RWPE1 (cell line): Measurements from ENCODE around the gene MAB21L4.

ENCODE experiments used
- CTCF ChIA-PET: fragments of 350-600 bp; sonication (Branson Sonifier 250); formaldehyde crosslinking; extraction: SDS; loops from one replicate; lab custom pipeline; 2021; lab: Yijun Ruan, JAX
- POLR2A ChIA-PET: fragments of 400-600 bp; formaldehyde crosslinking; extraction: SDS; loops from one replicate; lab custom pipeline; 2020; ENCODE audit warnings: antibody characterized with exemption; ENCODE audit not compliant: low non-redundant PET; lab: Yijun Ruan, JAX
- DNase-seq: peaks from one replicate; pipeline ENCODE4 v3.0.0; 2012; ENCODE audit warnings: low spot score
- H3K27ac ChIP-seq: fragments of 450-650 bp; 2 replicates; pipeline ENCODE4 v1.5.1; 2017
- TF ChIP-seq, protein P1 (sequence below): fragments of 450-650 bp; conservative IDR thresholded peaks from 2 replicates; pipeline ENCODE4 v1.5.1; 2017; ENCODE audit warnings: low read depth, mild to moderate bottlenecking

MAB21L4 gene

DNA sequence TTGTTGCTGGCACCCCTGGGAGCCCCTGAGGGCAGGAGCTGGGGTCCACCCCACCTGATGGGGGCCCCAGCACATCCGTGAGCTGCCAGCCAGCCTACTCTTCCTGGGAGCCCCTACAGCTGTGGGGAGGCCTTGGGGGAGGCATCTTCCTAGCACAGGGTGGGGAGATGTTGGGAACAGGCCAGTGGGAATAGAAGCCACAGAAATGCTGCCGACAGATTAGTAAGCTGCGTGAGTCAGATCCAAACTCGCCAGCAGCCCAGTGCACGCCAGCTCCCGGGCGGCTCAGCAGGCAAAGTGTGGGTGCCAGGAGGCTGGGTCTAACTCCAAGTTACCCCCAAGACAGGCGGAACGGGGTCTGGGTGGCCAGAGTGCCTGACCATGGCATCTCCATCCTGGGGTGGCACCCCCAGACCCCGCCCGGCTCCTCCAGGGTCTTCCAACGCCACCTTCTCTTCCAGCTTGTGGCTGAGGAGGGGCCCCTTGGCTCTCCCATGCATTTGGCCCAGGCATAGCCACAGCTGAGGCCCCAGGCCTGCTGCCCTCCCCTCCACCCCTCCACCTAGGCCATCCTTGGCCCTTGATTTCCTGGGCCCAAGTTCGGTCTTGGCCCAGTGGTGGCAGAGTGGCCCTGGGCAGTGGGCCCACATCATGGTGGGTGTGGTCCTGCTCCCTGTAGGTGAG lies 25.5 kb upstream of the MAB21L4 start:
- ChIA-PET POLR2A (no interaction called here), CTCF (interaction anchor here (0.6 kb wide), 1 partner anchor 14 kb away, joined by 3 read pairs; no protein-coding TSS in a partner anchor)
- H3K27ac ChIP-seq: peak overlapping the region; percentile 95
- DNase-seq: peak; percentile 78
- TF ChIP-seq, protein P1, sequence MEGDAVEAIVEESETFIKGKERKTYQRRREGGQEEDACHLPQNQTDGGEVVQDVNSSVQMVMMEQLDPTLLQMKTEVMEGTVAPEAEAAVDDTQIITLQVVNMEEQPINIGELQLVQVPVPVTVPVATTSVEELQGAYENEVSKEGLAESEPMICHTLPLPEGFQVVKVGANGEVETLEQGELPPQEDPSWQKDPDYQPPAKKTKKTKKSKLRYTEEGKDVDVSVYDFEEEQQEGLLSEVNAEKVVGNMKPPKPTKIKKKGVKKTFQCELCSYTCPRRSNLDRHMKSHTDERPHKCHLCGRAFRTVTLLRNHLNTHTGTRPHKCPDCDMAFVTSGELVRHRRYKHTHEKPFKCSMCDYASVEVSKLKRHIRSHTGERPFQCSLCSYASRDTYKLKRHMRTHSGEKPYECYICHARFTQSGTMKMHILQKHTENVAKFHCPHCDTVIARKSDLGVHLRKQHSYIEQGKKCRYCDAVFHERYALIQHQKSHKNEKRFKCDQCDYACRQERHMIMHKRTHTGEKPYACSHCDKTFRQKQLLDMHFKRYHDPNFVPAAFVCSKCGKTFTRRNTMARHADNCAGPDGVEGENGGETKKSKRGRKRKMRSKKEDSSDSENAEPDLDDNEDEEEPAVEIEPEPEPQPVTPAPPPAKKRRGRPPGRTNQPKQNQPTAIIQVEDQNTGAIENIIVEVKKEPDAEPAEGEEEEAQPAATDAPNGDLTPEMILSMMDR: no peak

DNA sequence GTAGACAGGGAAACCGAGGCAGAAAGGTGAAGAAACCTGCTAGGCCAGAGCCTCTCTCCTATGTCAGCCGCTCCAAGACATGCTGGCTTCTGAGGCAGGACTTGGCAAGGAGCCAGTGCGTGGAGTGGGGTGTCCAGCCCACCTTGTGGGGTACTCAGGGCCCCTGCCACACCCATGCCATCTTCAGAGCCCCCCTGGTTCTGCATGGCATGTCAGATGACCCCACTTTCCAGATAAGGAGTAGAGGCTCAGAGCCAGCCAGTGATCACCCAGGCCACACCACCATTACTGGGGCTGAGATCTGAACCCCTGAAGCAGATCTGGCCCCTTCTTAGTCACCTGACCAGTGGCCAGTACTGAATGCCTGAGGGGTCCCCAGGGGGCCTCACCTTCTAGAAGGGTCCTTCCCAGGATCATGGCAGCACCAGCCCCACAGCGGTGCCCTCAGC lies 24.9 kb upstream of the MAB21L4 start:
- POLR2A ChIA-PET: no interaction called here
- peak overlapping the region; percentile 95 for H3K27ac ChIP-seq
- DNase-seq: no peak
- CTCF ChIA-PET: no interaction called here
- TF ChIP-seq, protein P1: no peak

DNA sequence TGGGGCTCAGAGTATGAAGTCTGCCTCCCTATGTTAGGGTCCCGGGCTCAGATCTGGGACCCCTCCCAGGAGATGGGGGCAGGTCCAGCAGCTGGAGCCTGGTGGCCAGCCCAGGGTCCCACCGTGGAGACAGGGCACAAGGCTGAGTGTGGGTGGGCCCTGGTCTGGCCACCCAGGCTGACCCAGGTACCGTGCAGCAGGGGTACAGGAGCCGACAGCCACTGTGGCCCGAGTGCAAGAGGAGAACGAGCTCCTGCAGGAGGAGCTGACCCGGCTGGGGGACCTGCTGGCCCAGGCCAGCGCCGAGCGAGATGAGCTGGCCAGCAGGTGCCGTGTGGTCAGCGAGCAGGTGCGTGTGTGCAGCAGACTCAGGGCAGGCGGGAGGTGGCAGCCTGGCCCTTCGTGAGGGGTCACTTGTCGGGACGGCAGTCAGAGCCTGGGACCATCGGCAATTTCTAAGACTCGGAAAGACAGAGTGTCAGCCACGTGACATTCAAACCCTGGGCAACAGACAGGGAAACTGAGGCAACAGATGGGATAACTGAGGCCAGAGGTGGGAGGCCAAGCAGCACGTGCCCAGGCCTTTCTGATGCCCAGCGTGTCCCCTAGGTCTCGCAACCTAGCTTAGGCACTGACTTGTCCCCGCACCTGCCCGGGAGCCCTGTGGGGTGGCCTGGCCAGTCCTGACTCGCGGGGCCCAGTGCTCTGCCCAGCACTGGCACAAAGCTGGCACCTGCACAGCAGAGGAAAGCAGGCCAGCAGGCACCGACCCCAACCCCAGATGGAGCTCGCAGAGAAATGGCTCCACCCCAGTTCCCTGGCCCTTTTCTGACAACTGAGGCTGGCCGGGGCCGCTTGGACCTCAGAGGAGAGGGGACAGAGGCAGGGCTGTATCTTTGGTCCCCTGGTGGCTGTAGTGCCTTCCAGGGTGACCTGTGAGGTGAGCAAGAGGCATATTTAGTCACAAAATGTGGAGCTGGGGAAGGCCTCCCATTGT lies 24.1 kb upstream of the MAB21L4 start:
- TF ChIP-seq, protein P1: no peak
- peak overlapping the region; percentile 95 for H3K27ac ChIP-seq
- no peak for DNase-seq
- ChIA-PET POLR2A (no interaction called here), CTCF (interaction anchor here (0.6 kb wide), 1 partner anchor 150 kb away, joined by 4 read pairs; no protein-coding TSS in a partner anchor)

DNA sequence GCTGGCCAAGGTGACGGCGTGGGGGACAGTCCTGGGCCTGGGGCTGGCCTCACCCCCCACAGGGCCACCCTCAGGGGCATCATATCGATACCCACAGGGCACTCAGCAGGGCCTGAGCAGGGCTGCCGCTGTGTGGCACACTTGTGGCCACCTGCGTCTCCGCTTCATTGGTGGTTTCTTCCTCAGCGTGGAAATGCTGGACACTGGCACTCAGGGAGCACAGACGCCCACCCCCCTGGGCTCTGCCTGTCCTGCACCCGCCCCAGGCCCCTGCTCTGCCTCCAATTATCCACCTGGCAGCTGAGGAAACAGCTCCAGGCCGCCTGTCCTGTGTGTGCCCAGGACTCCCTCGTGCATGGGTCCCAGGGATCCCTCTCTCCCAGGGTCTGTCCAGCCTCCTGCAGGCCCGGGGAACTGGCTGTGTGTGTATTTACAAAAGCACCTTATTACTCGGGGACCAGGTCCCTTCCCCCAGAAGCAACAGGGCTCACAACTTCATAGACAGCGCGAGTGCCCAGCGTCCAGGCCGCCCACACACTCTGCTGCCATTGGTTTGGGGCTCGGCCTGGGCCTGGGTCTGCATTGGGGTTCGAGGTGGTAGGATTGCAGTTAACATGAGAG lies 23.3 kb upstream of the MAB21L4 start:
- TF ChIP-seq, protein P1: no peak
- peak overlapping the region; percentile 95 for H3K27ac ChIP-seq
- POLR2A ChIA-PET: no interaction called here
- CTCF ChIA-PET: interaction anchor here (0.5 to 0.6 kb wide), 2 partner anchors 71 to 151 kb away, joined by 3 to 4 read pairs; no protein-coding TSS in a partner anchor
- DNase-seq: no peak

DNA sequence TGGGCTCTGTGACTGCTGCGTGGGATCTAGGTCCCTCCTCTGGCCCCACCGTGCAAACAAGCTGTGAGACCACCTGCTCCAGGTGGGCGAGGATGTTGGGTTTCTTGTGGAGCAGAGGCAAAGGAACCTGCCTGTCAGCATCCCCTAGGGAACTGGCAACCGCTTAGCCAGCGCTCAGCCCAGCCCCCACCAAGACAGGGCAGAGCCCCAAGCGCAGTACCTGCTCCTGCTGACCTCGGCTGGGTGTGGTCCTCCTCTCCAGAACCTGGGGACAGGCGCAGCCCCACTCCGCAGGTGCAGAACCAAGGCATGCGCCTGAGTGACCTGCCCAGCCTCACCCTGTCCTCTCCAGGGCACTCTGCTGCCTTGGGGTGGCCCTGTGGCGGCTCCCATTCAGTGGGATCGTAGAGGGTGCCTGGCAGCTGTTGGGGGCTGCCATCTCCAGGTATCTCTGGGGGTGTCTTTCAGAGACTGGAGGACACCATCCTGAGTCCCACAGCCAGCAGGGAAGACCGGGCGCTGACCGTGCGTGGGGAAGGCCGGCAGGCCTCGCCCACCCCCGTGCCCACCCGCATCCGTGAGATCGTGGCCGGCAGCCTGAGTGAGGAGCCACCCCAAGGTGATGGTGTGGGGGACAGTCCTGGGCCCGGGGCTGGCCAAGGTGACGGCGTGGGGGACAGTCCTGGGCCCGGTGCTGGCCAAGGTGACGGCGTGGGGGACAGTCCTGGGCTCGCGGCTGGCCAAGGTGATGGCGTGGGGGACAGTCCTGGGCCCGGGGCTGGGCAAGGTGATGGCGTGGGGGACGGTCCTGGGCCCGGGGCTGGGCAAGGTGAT lies 22.5 kb upstream of the MAB21L4 start:
- no peak for DNase-seq
- TF ChIP-seq, protein P1: no peak
- CTCF ChIA-PET: interaction anchor here (0.6 kb wide), 2 partner anchors 89 to 228 kb away, joined by 3 read pairs; no protein-coding TSS in a partner anchor
- H3K27ac ChIP-seq: peak overlapping the region; percentile 56
- POLR2A ChIA-PET: no interaction called here
